Testis (tissue), 3 donors: ENCODE measurements around the gene GALT. TPM values are rescaled to one million over a fixed set of nuclear protein-coding genes. Genes with fewer than 3 reads are reported as not detected.

Experiments
- DNase-seq: peaks from one replicate; pipeline ENCODE4 v3.0.0-alpha.2; 2019
- H3K27ac ChIP-seq, 2 donors: fragments of 200-600 bp; sonication (generic); one replicate each; pipeline ENCODE4 v1.5.1; 2019
- H3K27me3 ChIP-seq: fragments of 200-600 bp; sonication (generic); one replicate; pipeline ENCODE4 v1.5.1; 2019
- H3K36me3 ChIP-seq: fragments of 200-600 bp; sonication (generic); one replicate; pipeline ENCODE4 v1.5.1; 2017; ENCODE audit warnings: low read depth; ENCODE audit errors: missing control alignments
- H3K4me1 ChIP-seq: fragments of 200-600 bp; sonication (generic); one replicate; pipeline ENCODE4 v1.5.1; 2019
- H3K4me3 ChIP-seq, 2 donors: fragments of 200-600 bp; sonication (generic); one replicate each; pipeline ENCODE4 v1.5.1; 2017 to 2019
- H3K9me3 ChIP-seq: fragments of 200-600 bp; sonication (generic); one replicate; pipeline ENCODE4 v1.5.1; 2017
- POLR2A ChIP-seq: fragments of 450-650 bp; IDR thresholded peaks from one replicate; pipeline ENCODE4 v1.6.1; 2017; ENCODE audit warnings: antibody characterized with exemption, mild to moderate bottlenecking, moderate library complexity
- WGBS, 2 donors: methylation state at CpG; one replicate each; pipeline ENCODE4 v1.1.5; 2018; 5-methylcytosine and 5-hydroxymethylcytosine counted together
- intact Hi-C: fragments of 100-400 bp; cut with DNase I; formaldehyde crosslinking; loops from one replicate; pipeline ENCODE4 v1.15.1; 2023; ENCODE audit warnings: low total_unique reads
- polyA plus RNA-seq: library from polyadenylated mRNA; stranded (reverse); fragments of 350-450 nt; fragmentation: Illumina TruSeq; extraction: RNeasy Lipid Tissue Mini Kit (QIAGEN cat#74804); gene quantifications from one replicate; pipeline ENCODE4 v1.2.3, GENCODE V29; 2014; ENCODE audit warnings: low read depth, low replicate concordance; ENCODE audit not compliant: insufficient read depth
- total RNA-seq, 2 donors: library from RNA; depleted of rRNA; stranded (reverse); fragments of >200 nt; gene quantifications; one replicate each; pipeline ENCODE4 v1.2.3, GENCODE V29; 2016
- TF ChIP-seq, protein P1 (sequence below), 3 experiments: fragments of 450-650 bp in 2 of 3; fragments of 200-600 bp in 1 of 3; sonication (generic) in 1 of 3; IDR thresholded peaks; one replicate each; pipeline ENCODE4 v1.5.1; 2016 to 2019; ENCODE audit warnings: antibody characterized with exemption in 3 of 3, mild to moderate bottlenecking in 2 of 3, moderate library complexity in 1 of 3

Gene GALT
- total and polyA plus RNA-seq, 3 donors from 2014 or later = 25.9 to 55.6 (median 46.1) TPM

GRCh38 chr9:34688329-34689115 lies 42.0 kb downstream of the GALT start:
- intact Hi-C loops = no loop called here
- Histone ChIP-seq H3K36me3 (no peaks in the 10 kb centered on the region), H3K27ac (no peak overlapping the region), H3K27me3 (no peaks in the 10 kb centered on the region), H3K4me1 (no peaks in the 10 kb centered on the region), H3K4me3 (no peak overlapping the region), H3K9me3 (no peaks in the 10 kb centered on the region)
- no peak for DNase-seq
- TF ChIP-seq POLR2A = no peak
- TF ChIP-seq, protein P1, sequence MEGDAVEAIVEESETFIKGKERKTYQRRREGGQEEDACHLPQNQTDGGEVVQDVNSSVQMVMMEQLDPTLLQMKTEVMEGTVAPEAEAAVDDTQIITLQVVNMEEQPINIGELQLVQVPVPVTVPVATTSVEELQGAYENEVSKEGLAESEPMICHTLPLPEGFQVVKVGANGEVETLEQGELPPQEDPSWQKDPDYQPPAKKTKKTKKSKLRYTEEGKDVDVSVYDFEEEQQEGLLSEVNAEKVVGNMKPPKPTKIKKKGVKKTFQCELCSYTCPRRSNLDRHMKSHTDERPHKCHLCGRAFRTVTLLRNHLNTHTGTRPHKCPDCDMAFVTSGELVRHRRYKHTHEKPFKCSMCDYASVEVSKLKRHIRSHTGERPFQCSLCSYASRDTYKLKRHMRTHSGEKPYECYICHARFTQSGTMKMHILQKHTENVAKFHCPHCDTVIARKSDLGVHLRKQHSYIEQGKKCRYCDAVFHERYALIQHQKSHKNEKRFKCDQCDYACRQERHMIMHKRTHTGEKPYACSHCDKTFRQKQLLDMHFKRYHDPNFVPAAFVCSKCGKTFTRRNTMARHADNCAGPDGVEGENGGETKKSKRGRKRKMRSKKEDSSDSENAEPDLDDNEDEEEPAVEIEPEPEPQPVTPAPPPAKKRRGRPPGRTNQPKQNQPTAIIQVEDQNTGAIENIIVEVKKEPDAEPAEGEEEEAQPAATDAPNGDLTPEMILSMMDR (IDR thresholded peaks at IDR 0.05) = no peak
- WGBS, 2 donors = 42 to 60% methylated on average over 5 of the region's 5 CpGs

DNA sequence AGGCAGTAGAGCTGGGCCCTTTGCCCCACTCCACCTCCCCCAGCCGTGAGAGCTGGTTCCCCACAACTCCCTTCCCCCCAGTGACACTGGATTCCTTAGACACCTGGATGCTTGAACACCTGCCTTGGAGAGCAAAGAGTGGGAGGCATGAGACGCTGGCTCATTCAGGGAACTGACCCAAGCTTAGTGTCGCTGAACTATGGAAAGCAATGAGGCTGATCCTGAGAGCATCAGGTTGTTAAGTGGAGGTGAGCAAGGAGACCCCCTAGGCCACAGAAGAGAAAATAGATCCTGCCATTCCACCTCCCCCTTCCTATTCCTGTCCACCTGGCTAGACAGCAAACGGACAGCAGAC lies 42.6 kb downstream of the GALT start:
- Histone ChIP-seq H3K9me3 (no peaks in the 10 kb centered on the region), H3K36me3 (no peaks in the 10 kb centered on the region), H3K4me1 (no peaks in the 10 kb centered on the region), H3K27me3 (no peaks in the 10 kb centered on the region), H3K4me3 (no peak overlapping the region), H3K27ac (no peak overlapping the region)
- intact Hi-C loops = no loop called here
- TF ChIP-seq POLR2A = no peak
- TF ChIP-seq, protein P1 (IDR thresholded peaks at IDR 0.05) = no peak
- DNase-seq = no peak
- 90 to 94% methylated on average over 4 of the region's 4 CpGs for WGBS, 2 donors

DNA sequence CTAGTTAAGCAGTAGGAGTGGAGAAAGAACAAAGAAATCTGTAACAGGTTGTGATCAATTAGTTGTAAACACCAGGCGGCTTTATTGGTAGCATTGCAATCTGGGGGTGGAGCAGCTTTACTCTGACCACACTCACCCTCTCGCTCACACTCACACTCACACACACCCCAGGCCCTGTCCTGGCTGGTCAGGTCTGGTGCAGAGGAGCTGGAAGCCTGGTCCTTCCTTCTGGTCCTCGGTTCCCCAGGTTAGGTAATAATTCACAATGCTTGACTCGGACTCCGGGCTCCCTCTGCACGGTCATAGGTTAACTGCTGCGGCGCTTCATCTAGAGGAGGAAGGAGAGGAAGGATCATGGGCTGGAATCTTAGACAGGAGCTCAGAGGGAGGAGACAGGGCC lies 43.0 kb downstream of the GALT start:
- no peaks in the 10 kb centered on the region for H3K27me3 ChIP-seq

GRCh38 chr9:34690983-34691935 lies 44.8 kb downstream of the GALT start, which contains the start of gene CCL19:
Gene CCL19 (minus strand): TSS chr9:34691276. CDS start chr9:34691139, 137 bp downstream.
- H3K27me3 ChIP-seq = no peaks in the 10 kb centered on the region
- H3K9me3 ChIP-seq = no peaks in the 10 kb centered on the region
- H3K4me3 ChIP-seq = no peak within 1 kb of the TSS
- no peak within 1 kb of the TSS for H3K27ac ChIP-seq
- TF ChIP-seq, protein P1 (IDR thresholded peaks at IDR 0.05) = no peak
- TF ChIP-seq POLR2A = no peak
- H3K36me3 ChIP-seq = no peaks in the 10 kb centered on the region
- DNase-seq = no peak
- intact Hi-C loops = loop anchor here (5.0 kb wide), 1 partner anchor 229 kb away; no protein-coding TSS in a partner anchor
- H3K4me1 ChIP-seq = no peaks in the 10 kb centered on the region
- WGBS, 2 donors = 66 to 68% methylated on average over 6 of the region's 6 CpGs

More for the DNA sequence above, 43.0 kb downstream of the GALT start:
- no peak overlapping the region for H3K27ac ChIP-seq
- WGBS, 2 donors = 88 to 97% methylated on average over 6 to 8 of the region's 8 CpGs
- intact Hi-C loops = no loop called here
- TF ChIP-seq, protein P1 (IDR thresholded peaks at IDR 0.05) = no peak
- no peak for TF ChIP-seq POLR2A
- no peak overlapping the region for H3K4me3 ChIP-seq
- DNase-seq = no peak
- no peaks in the 10 kb centered on the region for H3K9me3 ChIP-seq
- no peaks in the 10 kb centered on the region for H3K4me1 ChIP-seq
- no peaks in the 10 kb centered on the region for H3K36me3 ChIP-seq
